HCT116 (cell line): ENCODE results near the gene KHNYN. TPM values are rescaled to one million over a fixed set of nuclear protein-coding genes. Genes with fewer than 3 reads are reported as not detected.

Experiments
- ATAC-seq: fragments of 200-7000 bp; cut with Tn5 transposase; 2 replicates; pipeline ENCODE4 v1.9.1; 2020; ENCODE audit warnings: mild to moderate bottlenecking, moderate library complexity
- BruUV-seq: library from RNA; stranded (reverse); fragments of 400-500 nt; replicated peaks from 2 replicates; lab custom pipeline; 2021; lab: Mats Ljungman, UMichigan
- CTCF ChIA-PET: fragments of 300-600 bp; sonication (Branson Sonifier 250); formaldehyde crosslinking; loops from one replicate; lab custom pipeline; 2021; ENCODE audit warnings: antibody characterized with exemption; lab: Charles Lee
- POLR2A ChIA-PET: fragments of 300-600, 350-600 bp; sonication (Branson Sonifier 250); formaldehyde crosslinking; loops from one replicate; lab custom pipeline; 2021; ENCODE audit warnings: antibody characterized with exemption; lab: Charles Lee
- RAD21 ChIA-PET, 2 experiments: fragments of 300-600 bp; sonication (Branson Sonifier 250); formaldehyde crosslinking; loops; one replicate each; lab custom pipeline; 2023; ENCODE audit warnings: low total read pairs in 2 of 2; ENCODE audit not compliant: uncharacterized antibody in 2 of 2, unreplicated experiment in 2 of 2, low non-redundant PET in 1 of 2; lab: Charles Lee
- DNase-seq: peaks from one replicate; pipeline ENCODE4 v3.0.0-alpha.2; 2010; ENCODE audit warnings: low read depth, low spot score
- H2AFZ ChIP-seq: fragments of 200-600 bp; shearing (Covaris generic), sonication (generic); 2 replicates; pipeline ENCODE4 v1.6.1; 2017; ENCODE audit warnings: low read depth, mixed run types, mixed read lengths, antibody characterized with exemption, low read length; ENCODE audit not compliant: poor library complexity, severe bottlenecking
- H3K27ac ChIP-seq: 2 replicates; pipeline ENCODE4 v1.5.1; 2012; ENCODE audit warnings: low read depth, low read length
- H3K27me3 ChIP-seq: fragments of 200-600 bp; sonication (generic); 2 replicates; pipeline ENCODE4 v1.6.1; 2016; ENCODE audit warnings: mixed run types, low read length, mixed read lengths; ENCODE audit not compliant: insufficient read depth
- H3K36me3 ChIP-seq, 2 experiments: fragments of 200-500 bp in 1 of 2; fragments of 200-600 bp in 1 of 2; sonication (Bioruptor generic) in 1 of 2; sonication (generic) in 1 of 2; 2 replicates each; pipeline versions ENCODE4 v1.5.1 to v1.6.1; 2014 to 2016; ENCODE audit warnings: low read length in 2 of 2, inconsistent platforms in 1 of 2, mixed read lengths in 1 of 2, mixed run types in 1 of 2; ENCODE audit not compliant: insufficient read depth in 2 of 2, control insufficient read depth in 1 of 2
- H3K4me1 ChIP-seq, 2 experiments: fragments of 200-600 bp in 1 of 2; sonication (generic) in 1 of 2; 2 replicates each; pipeline versions ENCODE4 v1.5.1 to v1.6.1; 2012 to 2017; ENCODE audit warnings: low read length in 2 of 2, inconsistent platforms in 1 of 2, mild to moderate bottlenecking in 1 of 2, mixed read lengths in 1 of 2, mixed run types in 1 of 2, moderate library complexity in 1 of 2; ENCODE audit not compliant: insufficient read depth in 2 of 2, control insufficient read depth in 1 of 2
- H3K4me2 ChIP-seq: fragments of 200-600 bp; sonication (generic); 2 replicates; pipeline ENCODE4 v1.6.1; 2017; ENCODE audit warnings: mixed run types, low read length, mixed read lengths
- H3K4me3 ChIP-seq, 2 experiments: fragments of 200-600 bp in 1 of 2; sonication (generic) in 1 of 2; replicated peaks in 1 of 2; 2 replicates each; pipeline ENCODE4 v1.5.1; 2011 to 2016; ENCODE audit warnings: low read length in 2 of 2, control low read depth in 1 of 2, low read depth in 1 of 2, mild to moderate bottlenecking in 1 of 2, mixed read lengths in 1 of 2, mixed run types in 1 of 2
- H3K79me2 ChIP-seq: fragments of 200-600 bp; sonication (generic); 2 replicates; pipeline ENCODE4 v1.6.1; 2017; ENCODE audit warnings: mild to moderate bottlenecking, mixed run types, low read length, moderate library complexity, mixed read lengths; ENCODE audit not compliant: insufficient read depth
- H3K9ac ChIP-seq: fragments of 200-600 bp; sonication (generic); 2 replicates; pipeline ENCODE4 v1.6.1; 2016; ENCODE audit warnings: low read length, mixed read lengths
- H3K9me2 ChIP-seq: fragments of 200-600 bp; sonication (generic), shearing (Covaris generic); 2 replicates; pipeline ENCODE4 v1.6.1; 2017; ENCODE audit warnings: mixed run types, mild to moderate bottlenecking, moderate library complexity; ENCODE audit not compliant: insufficient read depth
- H3K9me3 ChIP-seq, 2 experiments: fragments of 200-500 bp in 1 of 2; fragments of 200-600 bp in 1 of 2; sonication (Bioruptor generic) in 1 of 2; sonication (generic) in 1 of 2; 2 replicates each; pipeline ENCODE4 v1.6.1; 2014 to 2017; ENCODE audit warnings: low read length in 2 of 2, mixed read lengths in 2 of 2, inconsistent platforms in 1 of 2, low read depth in 1 of 2, mild to moderate bottlenecking in 1 of 2, mixed run types in 1 of 2, moderate library complexity in 1 of 2; ENCODE audit not compliant: control insufficient read depth in 1 of 2, insufficient read depth in 1 of 2
- H4K20me1 ChIP-seq: fragments of 200-600 bp; sonication (generic), shearing (Covaris generic); 2 replicates; pipeline ENCODE4 v1.6.1; 2017; ENCODE audit warnings: mixed run types, mild to moderate bottlenecking, moderate library complexity; ENCODE audit not compliant: insufficient read depth
- ELF1 ChIP-seq: IDR thresholded peaks from 2 replicates; pipeline ENCODE4 v1.6.1; 2012; ENCODE audit warnings: low read depth, borderline replicate concordance
- EZH2 ChIP-seq: fragments of 200-600 bp; sonication (generic); IDR thresholded peaks from 2 replicates; pipeline ENCODE4 v1.6.1; 2017; ENCODE audit warnings: antibody characterized with exemption, mixed run types
- EZH2phosphoT487 ChIP-seq: fragments of 200-600 bp; IDR thresholded peaks from 2 replicates; pipeline ENCODE4 v1.6.1; 2018; ENCODE audit warnings: antibody characterized with exemption, borderline replicate concordance
- JUND ChIP-seq: IDR thresholded peaks from 2 replicates; pipeline ENCODE4 v1.6.1; 2012
- MAX ChIP-seq: IDR thresholded peaks from 2 replicates; pipeline ENCODE4 v1.6.1; 2012
- POLR2AphosphoS5 ChIP-seq: IDR thresholded peaks from 2 replicates; pipeline ENCODE4 v1.6.1; 2011; ENCODE audit warnings: mild to moderate bottlenecking, low read depth, low read length, moderate library complexity
- RAD21 ChIP-seq: IDR thresholded peaks from 2 replicates; pipeline ENCODE4 v1.6.1; 2012; ENCODE audit warnings: low read depth, mild to moderate bottlenecking
- REST ChIP-seq: IDR thresholded peaks from 2 replicates; pipeline ENCODE4 v1.6.1; 2012; ENCODE audit warnings: low read depth
- SIN3A ChIP-seq: IDR thresholded peaks from 2 replicates; pipeline ENCODE4 v1.6.1; 2012; ENCODE audit warnings: low read depth
- SP1 ChIP-seq: IDR thresholded peaks from 2 replicates; pipeline ENCODE4 v1.6.1; 2012; ENCODE audit warnings: low read depth
- SRF ChIP-seq: IDR thresholded peaks from 2 replicates; pipeline ENCODE4 v1.6.1; 2012; ENCODE audit warnings: low read depth
- YY1 ChIP-seq: IDR thresholded peaks from 2 replicates; pipeline ENCODE4 v1.6.1; 2011; ENCODE audit warnings: low read length, low read depth, moderate library complexity, mild to moderate bottlenecking; ENCODE audit not compliant: insufficient replicate concordance; ENCODE audit errors: extremely low read depth
- ZBTB33 ChIP-seq: IDR thresholded peaks from 2 replicates; pipeline ENCODE4 v1.6.1; 2011; ENCODE audit warnings: mild to moderate bottlenecking, low read length, moderate library complexity; ENCODE audit not compliant: insufficient replicate concordance; ENCODE audit errors: extremely low read depth
- ZFX ChIP-seq: fragments of 450-650 bp; IDR thresholded peaks from 2 replicates; pipeline ENCODE4 v1.6.1; 2017
- ZNF274 ChIP-seq: fragments of 200-500 bp; sonication (Bioruptor generic); IDR thresholded peaks from 2 replicates; pipeline ENCODE4 v1.6.1; 2014; ENCODE audit warnings: mild to moderate bottlenecking, low read depth, low read length, inconsistent platforms
- intact Hi-C: fragments of 100-400 bp; cut with micrococcal nuclease; formaldehyde crosslinking; loops from 2 replicates; pipeline ENCODE4 v1.10.0; 2022
- total RNA-seq: library from RNA; stranded (reverse); gene quantifications from one replicate; pipeline ENCODE4 v1.2.1, GENCODE V29; 2021; ENCODE audit not compliant: unreplicated experiment
- TF ChIP-seq, protein P1 (sequence below), 3 experiments: fragments of 200-600 bp in 1 of 3; sonication (generic) in 1 of 3; IDR thresholded peaks in 2 of 3; conservative IDR thresholded peaks in 1 of 3; 2 replicates each; pipeline ENCODE4 v1.5.1; 2012 to 2017; ENCODE audit warnings: low read depth in 2 of 3, low read length in 2 of 3, antibody characterized with exemption in 1 of 3, borderline replicate concordance in 1 of 3, control low read depth in 1 of 3, mild to moderate bottlenecking in 1 of 3, mixed read lengths in 1 of 3, mixed run types in 1 of 3, moderate library complexity in 1 of 3; ENCODE audit not compliant: insufficient read depth in 1 of 3

KHNYN gene
- total RNA-seq, 1 experiment from 2014 or later, result 50.1 TPM

GRCh38 chr14:24411443-24412389, 18.0 kb upstream of the KHNYN start:
- no peaks in the 10 kb centered on the region for H3K36me3 ChIP-seq
- H3K9me3 ChIP-seq, result no peaks in the 10 kb centered on the region
- H2AFZ ChIP-seq, result peak overlapping the region; percentile 34
- no peak for TF ChIP-seq REST
- peak; percentile 61 for TF ChIP-seq RAD21
- TF ChIP-seq SIN3A, result no peak
- TF ChIP-seq ZFX, result no peak
- TF ChIP-seq SRF, result no peak
- peak; percentile 26 for TF ChIP-seq YY1
- TF ChIP-seq EZH2, result no peak
- 0 out of 2 replicates have a peak, but pooled peaks have one; percentile 29 for TF ChIP-seq MAX
- TF ChIP-seq ELF1, result no peak
- TF ChIP-seq POLR2AphosphoS5, result no peak
- no peak for TF ChIP-seq ZBTB33
- TF ChIP-seq, protein P1, sequence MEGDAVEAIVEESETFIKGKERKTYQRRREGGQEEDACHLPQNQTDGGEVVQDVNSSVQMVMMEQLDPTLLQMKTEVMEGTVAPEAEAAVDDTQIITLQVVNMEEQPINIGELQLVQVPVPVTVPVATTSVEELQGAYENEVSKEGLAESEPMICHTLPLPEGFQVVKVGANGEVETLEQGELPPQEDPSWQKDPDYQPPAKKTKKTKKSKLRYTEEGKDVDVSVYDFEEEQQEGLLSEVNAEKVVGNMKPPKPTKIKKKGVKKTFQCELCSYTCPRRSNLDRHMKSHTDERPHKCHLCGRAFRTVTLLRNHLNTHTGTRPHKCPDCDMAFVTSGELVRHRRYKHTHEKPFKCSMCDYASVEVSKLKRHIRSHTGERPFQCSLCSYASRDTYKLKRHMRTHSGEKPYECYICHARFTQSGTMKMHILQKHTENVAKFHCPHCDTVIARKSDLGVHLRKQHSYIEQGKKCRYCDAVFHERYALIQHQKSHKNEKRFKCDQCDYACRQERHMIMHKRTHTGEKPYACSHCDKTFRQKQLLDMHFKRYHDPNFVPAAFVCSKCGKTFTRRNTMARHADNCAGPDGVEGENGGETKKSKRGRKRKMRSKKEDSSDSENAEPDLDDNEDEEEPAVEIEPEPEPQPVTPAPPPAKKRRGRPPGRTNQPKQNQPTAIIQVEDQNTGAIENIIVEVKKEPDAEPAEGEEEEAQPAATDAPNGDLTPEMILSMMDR (IDR thresholded peaks at IDR 0.05 in 2 of 3, conservative IDR thresholded peaks at IDR 0.05 in 1 of 3; ENCODE audit: borderline replicate concordance in 1 of 3, insufficient read depth in 1 of 3, low read depth in 2 of 3, low read length in 2 of 3), result peak; percentile 79 to 84 (median 81)
- TF ChIP-seq ZNF274, result no peak
- TF ChIP-seq JUND, result no peak
- TF ChIP-seq SP1, result peak; percentile 32; the same call in 1 of the 2 replicates
- TF ChIP-seq EZH2phosphoT487, result no peak
- CTCF ChIA-PET, result interaction anchor here (3.5 kb wide), 1 partner anchor 78 kb away, joined by 11 read pairs; no protein-coding TSS in a partner anchor
- ATAC-seq, result peak; percentile 92
- H3K79me2 ChIP-seq, result no peaks in the 10 kb centered on the region
- intact Hi-C loops, result loop anchor here (1.0 kb wide), 1 partner anchor 46 kb away; no protein-coding TSS in a partner anchor
- no peak overlapping the region for H3K27ac ChIP-seq
- no peak overlapping the region for H3K9ac ChIP-seq
- no peak overlapping the region for H3K4me2 ChIP-seq
- POLR2A ChIA-PET, result interaction anchor here (1.0 kb wide), 1 partner anchor 17 kb away, joined by 3 read pairs; no protein-coding TSS in a partner anchor
- H3K9me2 ChIP-seq, result no peaks in the 10 kb centered on the region
- DNase-seq, result peak; percentile 51
- no peak overlapping the region for H3K4me3 ChIP-seq
- RAD21 ChIA-PET, result no interaction called here
- H3K4me1 ChIP-seq, result no peaks in the 10 kb centered on the region
- no peaks in the 10 kb centered on the region for H4K20me1 ChIP-seq
- BruUV-seq, result no TSS peak
- no peaks in the 10 kb centered on the region for H3K27me3 ChIP-seq
